GM19351 (cell line): ENCODE results near the gene SRM.
A peak's percentile ranks its signal among the peaks of the same experiment; 100 is the strongest.
"Not testable (repeated sequence)": the region's sequence is repeated elsewhere in the genome, so short reads cannot be mapped to it uniquely, and the experiment has no call there.

Experiments
- ATAC-seq: cut with Tn5 transposase; IDR thresholded peaks from one replicate; pipeline ENCODE4 v1.9.1; 2021; ENCODE audit warnings: mild to moderate bottlenecking, moderate library complexity; ENCODE audit not compliant: unreplicated experiment

SRM gene

DNA sequence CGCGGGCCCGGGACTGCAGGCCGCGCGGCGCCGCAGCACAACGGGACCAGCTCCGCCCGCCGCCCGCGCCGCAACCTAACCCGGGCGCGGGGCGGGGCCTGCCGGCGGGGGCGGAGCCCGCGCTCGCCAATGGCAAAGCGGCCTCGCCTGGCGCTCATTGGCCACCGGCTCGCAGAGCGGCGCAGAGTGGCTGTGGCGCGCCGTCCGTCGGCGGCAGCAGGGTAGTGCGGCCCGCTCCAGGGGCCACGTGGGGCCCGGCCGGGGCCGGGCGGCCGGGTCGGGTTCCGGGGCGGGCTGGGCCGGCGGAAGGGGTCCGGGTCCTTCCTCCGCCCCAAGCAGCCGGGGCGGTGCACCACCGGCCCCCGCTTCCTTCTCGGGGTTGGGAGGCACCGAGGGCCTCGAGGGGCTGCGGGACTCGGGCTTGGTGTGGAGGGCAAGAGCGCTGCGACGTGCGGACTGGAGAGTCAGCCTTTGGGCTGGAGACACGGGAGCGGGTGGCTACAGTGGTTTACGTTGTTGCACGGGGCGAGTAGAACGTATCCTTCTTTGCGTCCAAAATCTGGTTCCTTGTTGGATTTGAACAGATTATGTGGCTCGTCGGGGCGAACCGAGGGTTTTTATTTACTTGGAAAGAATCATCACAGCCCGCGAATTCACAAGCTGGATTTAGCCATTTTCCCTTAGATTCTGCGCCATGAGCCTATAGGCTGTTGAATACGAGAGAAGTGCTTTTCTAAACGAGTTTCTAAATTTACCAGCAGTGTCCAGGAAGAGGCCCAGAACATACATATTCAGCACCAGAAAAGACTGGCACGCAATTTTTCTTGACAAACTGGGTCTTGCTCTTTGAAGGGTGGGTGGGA is at the start of gene SRM:
Gene SRM, minus strand, starts transcription at position 51 of the 863 bp plus-strand sequence. CDS start 75 bp downstream, outside the sequence.
- peak; percentile 86 for ATAC-seq

DNA sequence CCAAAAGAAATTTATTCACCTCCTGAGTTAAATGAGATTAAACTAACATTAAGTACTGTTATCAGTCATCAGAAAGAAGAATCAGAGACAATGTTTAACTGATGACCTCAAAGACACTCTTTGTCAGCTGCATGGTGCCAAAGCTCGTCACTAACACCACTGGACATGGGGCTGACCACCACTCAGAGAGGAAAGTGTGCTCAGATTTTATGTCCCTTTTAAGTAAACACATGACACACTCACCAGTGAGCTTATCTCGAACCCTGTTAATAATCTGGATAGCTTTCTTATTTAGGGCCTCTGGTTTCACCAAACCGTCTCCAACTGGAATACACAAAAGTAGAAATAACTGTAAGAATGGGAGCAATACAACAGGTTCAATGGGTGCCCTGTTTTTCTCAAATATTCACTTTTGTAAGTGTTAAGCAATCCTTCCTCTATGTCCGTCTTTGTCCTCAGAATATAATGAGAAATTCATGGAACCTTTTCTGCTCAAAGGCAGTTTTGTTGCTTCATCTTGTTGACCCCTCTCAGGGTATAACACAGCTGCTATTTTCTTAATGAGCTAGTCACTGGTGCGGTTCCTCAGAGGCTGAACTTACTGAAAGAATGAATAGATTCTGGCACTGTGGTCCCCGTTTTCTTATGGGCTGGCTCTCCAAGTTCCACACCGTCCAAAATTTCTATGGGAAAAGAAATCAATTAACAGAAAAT is 49.4 kb upstream of the SRM start:
- ATAC-seq = no peak

DNA sequence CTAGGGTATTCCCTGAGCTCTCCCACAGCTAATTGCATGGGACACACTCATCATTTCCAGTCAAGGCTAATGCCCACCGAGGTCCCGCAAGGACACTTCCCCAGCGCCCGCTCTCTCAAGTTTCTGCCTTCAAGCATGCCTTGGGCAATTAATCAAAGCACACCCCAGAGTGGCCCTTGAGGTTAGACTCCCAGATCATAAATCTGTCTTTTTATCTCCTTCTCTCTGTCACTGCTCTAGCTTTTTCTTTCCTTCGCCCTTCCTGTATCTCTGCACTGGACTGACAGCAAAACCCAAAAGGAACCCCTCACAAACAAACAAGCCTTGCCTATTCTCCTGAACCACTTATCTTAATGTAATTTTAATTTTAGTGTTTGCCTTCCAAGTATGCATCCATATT is 47.8 kb upstream of the SRM start:
- no peak for ATAC-seq

DNA sequence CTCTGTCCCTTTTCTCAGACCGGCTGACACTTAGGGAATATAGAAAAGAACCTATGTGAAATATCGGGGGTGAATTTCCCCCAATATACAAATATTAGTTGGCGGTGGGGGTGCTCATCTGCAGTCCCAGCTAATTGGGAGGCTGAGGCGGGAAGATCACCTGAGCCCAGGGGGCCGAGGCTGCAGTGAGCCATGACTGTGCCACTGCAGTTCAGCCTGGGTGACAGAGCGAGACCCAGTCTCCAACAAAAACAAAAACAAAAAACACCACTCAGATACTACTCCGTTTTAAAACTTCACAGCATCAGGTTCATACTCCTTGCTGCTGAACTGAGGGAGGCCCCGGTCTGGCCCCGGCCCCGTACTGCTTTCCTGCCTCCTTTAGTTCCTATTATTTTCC is 45.8 kb upstream of the SRM start:
- no peak for ATAC-seq

DNA sequence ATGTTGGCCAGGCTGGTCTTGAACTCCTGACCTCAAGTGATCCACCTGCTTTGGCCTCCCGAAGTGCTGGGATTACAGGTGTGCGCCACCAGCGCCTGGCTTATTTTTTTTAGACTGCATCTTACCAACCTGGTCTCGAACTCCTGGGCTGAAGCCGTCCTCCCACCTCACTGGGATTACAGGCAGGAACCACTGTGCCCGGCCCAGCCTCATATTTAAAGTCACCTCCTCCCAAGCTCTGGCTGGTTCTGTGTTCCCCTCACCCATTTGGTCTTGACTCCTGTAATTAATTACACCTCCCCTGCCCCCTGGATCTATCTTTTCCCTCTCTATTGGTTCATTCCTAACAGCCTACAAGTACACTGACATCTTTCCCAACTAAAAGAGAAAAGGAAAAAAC is 41.5 kb upstream of the SRM start:
- ATAC-seq = no peak

DNA sequence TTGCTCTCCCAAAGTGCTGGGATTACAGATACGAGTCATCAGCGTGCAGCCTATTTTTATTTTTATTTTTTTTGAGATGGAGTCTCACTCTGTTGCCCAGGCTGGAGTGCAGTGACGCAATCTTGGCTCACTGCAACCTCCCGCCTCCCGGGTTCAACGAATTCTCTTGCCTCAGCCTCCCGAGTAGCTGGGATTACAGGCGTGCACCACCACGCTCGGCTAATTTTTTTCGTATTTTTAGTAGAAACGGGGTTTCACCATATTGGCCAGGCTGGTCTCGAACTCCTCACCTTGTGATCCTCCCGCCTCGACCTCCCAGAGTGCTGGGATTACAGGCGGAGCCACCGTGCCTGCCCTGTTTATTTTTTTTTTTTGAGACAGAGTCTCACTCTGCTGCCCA is 41.0 kb upstream of the SRM start:
- not testable (repeated sequence) for ATAC-seq

DNA sequence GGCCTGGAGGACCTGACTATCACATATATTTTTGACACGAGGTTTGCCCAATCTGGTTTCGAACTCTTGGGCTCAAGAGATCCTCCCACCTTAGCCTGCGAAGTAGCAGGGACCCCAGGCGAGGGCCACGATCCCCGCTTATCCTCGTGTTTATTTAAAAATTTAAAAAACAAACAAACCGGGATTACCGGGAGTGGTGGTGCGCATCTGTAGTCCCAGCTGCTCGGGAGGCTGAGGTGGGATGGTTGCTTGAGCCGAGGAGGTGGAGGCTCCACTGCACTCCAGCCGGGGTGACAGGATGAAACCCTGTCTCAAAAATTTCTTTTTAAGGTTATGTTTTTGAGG is 40.3 kb upstream of the SRM start:
- no peak for ATAC-seq

- ATAC-seq = peak; percentile 89
These were observed 39.7 kb upstream of the SRM start, which contains the start of gene EXOSC10 for GRCh38 chr1:11099310-11100148. Gene EXOSC10, minus strand, starts transcription at chr1:11099869. Its CDS starts 38 bp downstream, at chr1:11099831.

- ATAC-seq = no peak
These were observed 39.1 kb upstream of the SRM start for GRCh38 chr1:11098931-11099309.

DNA sequence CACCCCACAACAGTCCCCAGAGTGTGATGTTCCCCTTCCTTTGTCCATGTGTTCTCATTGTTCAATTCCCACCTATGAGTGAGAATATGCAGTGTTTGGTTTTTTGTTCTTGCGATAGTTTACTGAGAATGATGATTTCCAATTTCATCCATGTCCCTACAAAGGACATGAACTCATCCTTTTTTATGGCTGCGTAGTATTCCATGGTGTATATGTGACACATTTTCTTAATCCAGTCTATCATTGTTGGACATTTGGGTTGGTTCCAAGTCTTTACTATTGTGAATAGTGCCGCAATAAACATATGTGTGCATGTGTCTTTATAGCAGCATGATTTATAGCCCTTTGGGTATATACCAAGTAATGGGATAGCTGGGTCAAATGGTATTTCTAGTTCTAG is 24.0 kb upstream of the SRM start:
- not testable (repeated sequence) for ATAC-seq

DNA sequence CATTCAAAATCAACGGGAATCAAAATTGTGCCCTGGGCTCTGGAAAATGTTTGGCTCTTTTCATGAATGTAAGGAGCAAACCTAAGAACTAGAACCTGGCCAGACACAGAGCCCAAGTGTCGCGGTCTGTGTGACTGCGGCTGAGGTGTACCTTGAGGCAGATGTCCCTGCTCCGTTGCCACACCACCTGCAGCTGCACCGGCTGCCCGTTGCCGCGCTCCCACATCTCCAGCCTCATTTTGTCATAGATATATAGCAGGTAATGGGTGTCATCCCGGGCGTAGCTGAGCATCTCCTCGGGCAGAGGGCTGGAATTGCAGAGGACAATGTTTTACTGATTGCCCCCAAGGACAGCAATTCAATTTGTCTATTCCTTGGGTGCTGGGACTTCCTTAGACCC is 21.1 kb upstream of the SRM start:
- ATAC-seq = no peak

DNA sequence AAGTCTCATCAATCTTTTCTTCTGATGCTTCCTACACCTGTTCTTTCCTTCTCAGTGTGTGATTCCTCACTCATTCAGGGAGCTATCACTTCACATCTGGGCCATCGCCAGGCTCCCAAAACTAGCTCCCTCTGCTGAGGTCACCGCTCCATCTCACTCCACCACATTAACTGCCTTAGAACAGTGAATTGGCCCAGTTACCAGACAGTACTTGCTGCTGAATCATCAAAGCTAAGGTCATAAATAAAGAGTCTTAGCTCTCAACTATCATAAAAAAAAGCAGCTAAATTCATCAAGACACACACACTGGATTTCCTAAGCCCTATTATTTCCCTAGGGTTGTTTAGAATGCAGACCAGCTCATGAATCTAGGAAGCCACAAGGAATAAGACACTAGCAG is 18.8 kb upstream of the SRM start:
- no peak for ATAC-seq

DNA sequence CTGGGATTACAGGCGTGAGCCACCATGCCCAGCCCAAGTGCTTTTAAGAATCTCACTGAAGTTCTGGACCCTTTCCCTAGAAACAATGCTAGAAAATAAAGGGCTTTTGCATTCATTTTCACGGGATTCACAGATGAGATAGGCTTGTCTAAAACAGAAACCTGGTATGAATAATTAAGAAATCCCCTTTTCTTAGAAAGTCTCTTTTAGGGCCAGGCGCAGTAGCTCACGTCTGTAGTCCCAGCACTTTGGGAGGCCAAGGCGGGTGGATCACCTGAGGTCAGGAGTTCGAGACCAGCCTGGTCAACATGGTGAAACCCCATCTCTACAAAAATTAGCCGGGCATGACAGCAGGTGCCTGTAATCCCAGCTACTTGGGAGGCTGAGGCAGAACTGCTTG is 13.6 kb upstream of the SRM start:
- not testable (repeated sequence) for ATAC-seq

DNA sequence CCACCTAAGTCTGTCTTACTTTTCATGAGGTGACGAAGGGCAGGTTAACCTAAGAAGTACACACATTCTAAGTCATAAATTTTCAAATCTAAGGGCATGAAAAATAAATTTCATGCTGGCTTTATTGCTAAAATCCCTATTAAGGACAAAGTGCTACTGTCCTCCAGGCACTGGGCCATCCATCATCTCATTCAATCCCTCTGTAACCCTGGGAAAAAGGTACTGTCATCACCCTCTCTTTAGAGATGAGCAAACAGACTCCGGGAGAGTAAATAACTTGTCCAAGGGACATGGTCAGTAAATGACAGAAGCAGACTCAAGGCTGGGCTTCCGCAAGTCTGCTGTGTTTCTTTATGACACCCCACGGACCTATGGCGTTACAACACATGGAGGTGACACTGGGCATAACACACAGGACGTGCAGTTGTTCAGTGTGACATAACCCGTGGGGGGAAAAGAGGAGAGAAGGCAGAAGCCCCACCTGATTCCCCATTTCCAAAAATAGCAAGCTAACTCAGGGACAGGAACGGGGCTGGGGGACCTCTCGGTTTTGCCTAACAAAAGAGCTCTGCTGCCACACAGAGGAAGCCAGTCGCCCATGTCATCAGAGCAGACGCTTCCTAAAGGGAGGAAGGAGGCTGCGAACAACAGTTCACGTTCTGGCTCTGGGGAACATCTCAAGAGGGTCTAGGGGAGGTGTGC is 12.5 kb upstream of the SRM start:
- no peak for ATAC-seq

- no peak for ATAC-seq
These were observed 11.8 kb upstream of the SRM start for GRCh38 chr1:11071463-11072215.

DNA sequence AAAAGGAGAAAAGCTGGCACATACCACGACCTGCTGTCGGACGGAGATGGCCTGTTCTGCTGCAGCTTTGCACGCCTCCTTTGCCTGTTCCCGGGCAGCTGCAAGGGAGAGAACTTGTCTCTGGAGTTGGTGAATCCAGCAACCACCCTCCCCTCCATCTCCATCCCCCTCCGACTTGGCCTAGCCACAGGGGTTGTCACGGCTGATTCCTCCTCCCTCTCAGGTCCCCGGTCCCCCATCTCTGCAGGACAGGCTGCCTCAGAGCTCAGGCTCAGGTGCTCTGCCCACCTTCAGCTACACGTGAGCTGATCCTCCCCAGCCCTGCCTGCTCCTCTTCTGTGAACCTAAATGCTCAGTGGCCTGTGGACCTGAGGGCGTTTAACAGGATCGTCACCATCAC is 11.1 kb upstream of the SRM start:
- no peak for ATAC-seq

GRCh38 chr1:11068600-11069473 is 9.0 kb upstream of the SRM start:
- no peak for ATAC-seq

- ATAC-seq = no peak
These were observed 8.1 kb upstream of the SRM start for GRCh38 chr1:11067716-11068599.
